Endothelial cell of umbilical vein (primary cell): ENCODE results near the gene GMPPB. TPM values are rescaled to one million over a fixed set of nuclear protein-coding genes. Genes with fewer than 3 reads are reported as not detected.

Source experiments
- BruUV-seq: library from RNA; stranded (reverse); fragments of 400-500 nt; replicated peaks from 2 replicates; lab custom pipeline; 2021; lab: Mats Ljungman, UMichigan
- CTCF ChIA-PET: fragments of 300-600, 350-600 bp; sonication (Branson Sonifier 250); formaldehyde crosslinking; loops from one replicate; lab custom pipeline; 2021; ENCODE audit warnings: antibody characterized with exemption, inconsistent platforms; lab: Charles Lee
- POLR2A ChIA-PET: fragments of 300-600, 350-600 bp; sonication (Branson Sonifier 250); formaldehyde crosslinking; loops from one replicate; lab custom pipeline; 2021; ENCODE audit warnings: antibody characterized with exemption, inconsistent platforms; lab: Charles Lee
- DNase-seq: peaks from one replicate; pipeline ENCODE4 v3.0.0-alpha.2; 2011; ENCODE audit warnings: low read depth, low spot score
- FAIRE-seq: peaks from 2 replicates; lab custom pipeline; 2011; peaks lifted over from hg19 to GRCh38; lab: Jason Lieb, UNC
- H2AFZ ChIP-seq: 2 replicates; pipeline ENCODE4 v1.6.0; 2012; ENCODE audit warnings: low read depth, low read length, control low read depth, inconsistent platforms
- H3K27ac ChIP-seq: 2 replicates; pipeline ENCODE4 v1.5.1; 2011; ENCODE audit warnings: low read depth, mild to moderate bottlenecking, control low read depth, low read length, moderate library complexity; ENCODE audit not compliant: insufficient read depth
- H3K27me3 ChIP-seq, 2 experiments: 2 replicates each; pipeline versions ENCODE4 v1.6.0 to v1.6.1; 2011; ENCODE audit warnings: low read length in 2 of 2, mixed read lengths in 1 of 2; ENCODE audit not compliant: control insufficient read depth in 2 of 2, insufficient read depth in 2 of 2
- H3K36me3 ChIP-seq, 2 experiments: 2 replicates in 1 of 2; 3 replicates in 1 of 2; pipeline ENCODE4 v1.5.1; 2011; ENCODE audit warnings: low read length in 2 of 2, mild to moderate bottlenecking in 1 of 2, moderate library complexity in 1 of 2; ENCODE audit not compliant: control insufficient read depth in 2 of 2, insufficient read depth in 2 of 2; ENCODE audit errors: extremely low read depth in 1 of 2
- H3K4me1 ChIP-seq: 3 replicates; pipeline ENCODE4 v1.5.1; 2011; ENCODE audit warnings: mild to moderate bottlenecking, low read length; ENCODE audit not compliant: control insufficient read depth, insufficient read depth; ENCODE audit errors: extremely low read depth
- H3K4me2 ChIP-seq: 2 replicates; pipeline ENCODE4 v1.6.1; 2011; ENCODE audit warnings: low read length, control low read depth, mixed read lengths; ENCODE audit not compliant: insufficient read depth
- H3K4me3 ChIP-seq, 3 experiments: fragments of 200-600 bp in 1 of 3; sonication (generic), shearing (Covaris generic) in 1 of 3; replicated peaks in 1 of 3; 2 replicates each; pipeline ENCODE4 v1.5.1; 2011 to 2016; ENCODE audit warnings: control low read depth in 3 of 3, low read length in 3 of 3, mild to moderate bottlenecking in 2 of 3, inconsistent platforms in 1 of 3, low read depth in 1 of 3, moderate library complexity in 1 of 3; ENCODE audit not compliant: insufficient read depth in 1 of 3
- H3K79me2 ChIP-seq: 2 replicates; pipeline ENCODE4 v1.6.0; 2012; ENCODE audit warnings: low read length, inconsistent platforms; ENCODE audit not compliant: control insufficient read depth, insufficient read depth
- H3K9ac ChIP-seq: replicated peaks from 2 replicates; pipeline ENCODE3; 2011; ENCODE audit warnings: low read length, control low read depth; ENCODE audit not compliant: insufficient read depth; ENCODE audit errors: extremely low read depth
- H3K9me1 ChIP-seq: replicated peaks from 3 replicates; pipeline ENCODE4 v1.6.0; 2011; ENCODE audit warnings: mild to moderate bottlenecking, low read length; ENCODE audit not compliant: control insufficient read depth, insufficient read depth; ENCODE audit errors: extremely low read depth
- H3K9me3 ChIP-seq: replicated peaks from 2 replicates; pipeline ENCODE4 v1.5.1; 2012; ENCODE audit warnings: low read length, inconsistent platforms; ENCODE audit not compliant: control insufficient read depth, insufficient read depth
- H4K20me1 ChIP-seq: replicated peaks from 2 replicates; pipeline ENCODE3; 2011; ENCODE audit warnings: mild to moderate bottlenecking, low read length; ENCODE audit not compliant: control insufficient read depth, insufficient read depth; ENCODE audit errors: extremely low read depth
- CTCF ChIP-seq, 2 donors: IDR thresholded peaks; 1 replicate in 1 of 2; 2 replicates in 1 of 2; pipeline ENCODE4 v1.5.1; 2011; ENCODE audit warnings: low read length in 2 of 2, mild to moderate bottlenecking in 2 of 2, moderate library complexity in 2 of 2, control low read depth in 1 of 2, inconsistent platforms in 1 of 2, low read depth in 1 of 2; ENCODE audit not compliant: insufficient read depth in 1 of 2; ENCODE audit errors: extremely low read depth in 1 of 2
- EZH2 ChIP-seq: IDR thresholded peaks from 2 replicates; pipeline ENCODE4 v1.6.1; 2012; ENCODE audit warnings: borderline replicate concordance, low read depth, mild to moderate bottlenecking, moderate library complexity, low read length, inconsistent platforms; ENCODE audit not compliant: severe bottlenecking
- FOS ChIP-seq: IDR thresholded peaks from 2 replicates; pipeline ENCODE4 v1.6.1; 2011; ENCODE audit warnings: mild to moderate bottlenecking, low read length, moderate library complexity, borderline replicate concordance; ENCODE audit not compliant: insufficient read depth
- GATA2 ChIP-seq: IDR thresholded peaks from 2 replicates; pipeline ENCODE4 v1.7.0; 2011; ENCODE audit warnings: low read depth, mild to moderate bottlenecking, moderate library complexity, mixed read lengths, low read length; ENCODE audit not compliant: insufficient read length, insufficient read depth
- JUN ChIP-seq: IDR thresholded peaks from 2 replicates; pipeline ENCODE4 v1.6.1; 2011; ENCODE audit warnings: borderline replicate concordance, low read depth; ENCODE audit not compliant: insufficient read length, insufficient read depth
- MAX ChIP-seq: IDR thresholded peaks from 2 replicates; pipeline ENCODE4 v1.6.1; 2011; ENCODE audit not compliant: insufficient read depth, insufficient read length
- MYC ChIP-seq: IDR thresholded peaks from one replicate; pipeline ENCODE4 v1.6.1; 2011; ENCODE audit warnings: mild to moderate bottlenecking, low read depth, low read length
- POLR2A ChIP-seq: IDR thresholded peaks from 2 replicates; pipeline ENCODE4 v1.6.1; 2012; ENCODE audit warnings: low read depth, mild to moderate bottlenecking, control low read depth, low read length
- POLR2AphosphoS5 ChIP-seq: IDR thresholded peaks from 2 replicates; pipeline ENCODE4 v1.6.1; 2012; ENCODE audit warnings: low read depth, mild to moderate bottlenecking, control low read depth, low read length, moderate library complexity; ENCODE audit not compliant: insufficient read depth
- dilution Hi-C: fragments of 300-500 bp; cut with MboI; formaldehyde crosslinking; loops from one replicate; pipeline ENCODE4 v1.15.0; 2019; ENCODE audit warnings: low sequenced_read_pairs; ENCODE audit not compliant: extremely low pct_ligation_motif_present
- intact Hi-C: fragments of 100-400 bp; cut with micrococcal nuclease; formaldehyde crosslinking; loops from one replicate; pipeline ENCODE4 v1.10.0; 2022
- polyA plus RNA-seq, 4 experiments: library from polyadenylated mRNA; depleted of rRNA in 3 of 4; stranded (reverse) in 3 of 4; unstranded in 1 of 4; fragments of >200 nt; gene quantifications; 2 replicates each; pipeline versions ENCODE4 v1.2.1 to v1.2.3, GENCODE V29; 2011 to 2012; ENCODE audit warnings: missing spikeins in 1 of 4
- total RNA-seq: library from RNA; stranded (reverse); gene quantifications from 2 replicates; pipeline ENCODE4 v1.2.3, GENCODE V29; 2021

GMPPB gene
- total and polyA plus RNA-seq, 2 donors (not counting 3 experiments of a cell fraction or from before 2014, with no cell fraction given), result 52.5 to 62.0 TPM

- CTCF ChIA-PET, result interaction anchor here (0.5 kb wide), 1 partner anchor 15 kb away, joined by 3 read pairs; no protein-coding TSS in a partner anchor
- Histone ChIP-seq H3K79me2 (peaks cover 2% of the 10 kb centered on the region), H4K20me1 (no peaks in the 10 kb centered on the region), H3K9me3 (no peaks in the 10 kb centered on the region), H3K9me1 (no peaks in the 10 kb centered on the region), H3K4me2 (no peak overlapping the region), H3K36me3 (peaks cover 6 to 20% of the 10 kb centered on the region in 2 experiments), H3K4me3 (no peak overlapping the region), H3K4me1 (no peaks in the 10 kb centered on the region), H2AFZ (no peak overlapping the region), H3K27ac (no peak overlapping the region), H3K27me3 (no peaks in the 10 kb centered on the region), H3K9ac (no peak overlapping the region)
- TF ChIP-seq MYC (no peak), FOS (no peak), POLR2A (no peak), GATA2 (no peak), CTCF (IDR thresholded peaks at IDR 0.05; ENCODE audit: extremely low read depth in 1 of 2, insufficient read depth in 1 of 2, low read depth in 1 of 2, low read length in 2 of 2) (no peak), JUN (no peak)
- POLR2A ChIA-PET, result interaction anchor here (0.7 kb wide), 1 partner anchor 31 kb away, joined by 7 read pairs; no protein-coding TSS in a partner anchor
- BruUV-seq, result no TSS peak
- intact Hi-C loops (no loop called here), dilution Hi-C loops (no loop called here)
- no peak for FAIRE-seq
- no peak for DNase-seq
Observed at GRCh38 chr3:49734752-49735151, 11.0 kb upstream of the GMPPB start.

GRCh38 chr3:49733551-49733950, 9.8 kb upstream of the GMPPB start:
- no TSS peak for BruUV-seq
- no peak for DNase-seq
- no peak overlapping the region for H3K4me2 ChIP-seq
- TF ChIP-seq MAX, result no peak
- no peak for TF ChIP-seq POLR2A
- no peak for TF ChIP-seq POLR2AphosphoS5
- TF ChIP-seq JUN, result no peak
- no peak for TF ChIP-seq FOS
- TF ChIP-seq CTCF (IDR thresholded peaks at IDR 0.05; ENCODE audit: extremely low read depth in 1 of 2, insufficient read depth in 1 of 2, low read depth in 1 of 2, low read length in 2 of 2), result no peak
- no peak for TF ChIP-seq GATA2
- no peak for TF ChIP-seq EZH2
- H3K36me3 ChIP-seq, result peaks cover 6 to 20% of the 10 kb centered on the region in 2 experiments
- POLR2A ChIA-PET, result no interaction called here
- no peak overlapping the region for H3K9ac ChIP-seq
- no peaks in the 10 kb centered on the region for H4K20me1 ChIP-seq
- no peaks in the 10 kb centered on the region for H3K27me3 ChIP-seq
- peak; percentile 12 for FAIRE-seq
- intact Hi-C loops (no loop called here), dilution Hi-C loops (no loop called here)
- H3K9me3 ChIP-seq, result no peaks in the 10 kb centered on the region
- no peak overlapping the region for H3K27ac ChIP-seq
- no peak overlapping the region for H2AFZ ChIP-seq
- H3K9me1 ChIP-seq, result no peaks in the 10 kb centered on the region
- CTCF ChIA-PET, result interaction anchor here (0.6 kb wide), 1 partner anchor 10 kb away, joined by 4 read pairs; the partner anchor contains the start of gene GMPPB
- peaks cover 2% of the 10 kb centered on the region for H3K79me2 ChIP-seq
- H3K4me1 ChIP-seq, result no peaks in the 10 kb centered on the region
- no peak overlapping the region for H3K4me3 ChIP-seq
